ENCODE data around the gene LPCAT1.
"Not testable (repeated sequence)": the region's sequence is repeated elsewhere in the genome, so short reads cannot be mapped to it uniquely, and the experiment has no call there.

LPCAT1 gene

DNA sequence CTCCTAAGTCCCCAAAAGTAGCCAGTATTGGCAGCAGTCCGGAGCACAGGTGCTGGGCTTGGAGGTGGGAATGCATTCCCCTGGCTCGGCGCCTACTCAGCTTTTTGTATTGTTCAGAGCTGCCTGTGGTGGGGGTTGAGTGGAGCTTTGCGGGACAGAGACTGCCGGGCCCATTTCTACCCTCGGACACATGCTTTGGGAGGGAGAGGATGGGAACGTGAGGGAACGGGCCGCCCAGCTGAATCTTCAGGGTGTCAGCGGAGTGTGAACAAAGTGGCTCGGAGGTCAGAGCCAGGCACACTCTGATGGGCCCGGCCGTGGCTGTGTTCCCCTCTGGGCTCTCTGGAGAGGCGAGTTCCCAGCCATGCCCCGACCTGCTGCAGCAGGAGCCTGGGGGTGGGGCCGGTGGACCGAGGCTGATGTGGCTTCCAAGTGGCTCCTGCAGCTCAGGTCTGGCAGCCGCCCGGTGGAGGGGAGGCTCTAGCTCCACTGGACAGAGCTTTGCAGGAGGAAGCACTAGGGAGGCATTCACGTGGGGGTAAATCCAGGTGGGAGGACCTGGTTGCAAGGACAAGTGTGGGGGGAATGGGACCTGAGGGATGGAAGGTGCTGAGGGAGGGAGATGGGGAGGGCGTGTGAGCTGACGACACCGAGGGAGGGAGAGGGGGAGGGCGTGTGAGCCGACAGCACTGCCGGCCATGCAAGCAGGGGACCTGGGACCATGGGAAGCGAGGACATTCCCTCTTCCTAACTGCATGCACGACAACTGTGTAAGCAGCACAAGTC lies 47.4 kb downstream of the LPCAT1 start:
- DNase-seq, result no peak

DNA sequence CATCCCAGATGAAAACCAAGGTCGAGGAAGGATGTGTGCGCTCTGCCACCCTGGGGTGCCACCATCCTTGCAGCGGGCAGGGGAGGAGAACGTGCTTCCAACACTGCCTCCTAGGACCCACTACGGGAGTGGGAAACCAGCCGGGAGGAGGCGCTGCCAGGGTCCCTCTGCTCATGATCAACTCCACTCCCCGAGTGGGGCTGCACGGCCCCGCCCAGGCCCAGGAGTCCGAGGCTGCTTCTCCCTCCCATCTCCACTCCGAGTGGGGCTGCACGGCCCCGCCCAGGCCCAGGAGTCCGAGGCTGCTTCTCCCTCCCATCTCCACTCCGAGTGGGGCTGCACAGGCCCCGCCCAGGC lies 48.2 kb downstream of the LPCAT1 start:
- DNase-seq, result not testable (repeated sequence)

DNA sequence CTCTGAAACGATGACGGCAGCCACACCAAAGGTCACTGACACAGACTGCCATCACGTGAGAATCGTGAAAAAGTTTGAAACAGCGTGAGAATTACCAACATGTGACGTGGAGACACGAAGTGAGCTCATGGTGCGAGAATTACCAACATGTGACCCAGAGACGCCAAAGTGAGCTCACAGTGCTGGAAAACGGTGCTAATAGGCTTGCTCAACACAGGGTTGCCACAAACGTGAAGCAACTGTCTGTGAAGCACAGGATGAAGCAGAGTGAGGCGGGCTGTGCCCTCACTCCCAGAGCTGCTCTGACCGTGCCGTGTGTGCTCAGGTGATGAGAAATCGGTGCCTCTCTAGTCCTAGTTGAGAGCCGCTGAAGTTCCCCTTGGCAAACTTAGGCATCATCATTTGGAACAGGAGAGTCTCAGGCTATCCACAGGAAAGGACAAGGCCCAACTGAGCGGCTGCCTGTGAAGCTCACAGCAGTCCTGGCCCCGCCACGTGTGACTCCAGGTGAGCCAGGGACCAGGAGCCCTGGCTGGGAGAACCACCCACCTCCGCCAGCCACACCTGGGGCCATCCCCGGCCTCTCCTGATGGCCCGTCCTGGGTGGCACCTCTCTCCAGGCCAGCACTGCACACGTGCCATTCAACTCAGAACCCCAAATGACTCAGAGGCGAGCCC lies 48.8 kb downstream of the LPCAT1 start:
- no peak for DNase-seq

DNA sequence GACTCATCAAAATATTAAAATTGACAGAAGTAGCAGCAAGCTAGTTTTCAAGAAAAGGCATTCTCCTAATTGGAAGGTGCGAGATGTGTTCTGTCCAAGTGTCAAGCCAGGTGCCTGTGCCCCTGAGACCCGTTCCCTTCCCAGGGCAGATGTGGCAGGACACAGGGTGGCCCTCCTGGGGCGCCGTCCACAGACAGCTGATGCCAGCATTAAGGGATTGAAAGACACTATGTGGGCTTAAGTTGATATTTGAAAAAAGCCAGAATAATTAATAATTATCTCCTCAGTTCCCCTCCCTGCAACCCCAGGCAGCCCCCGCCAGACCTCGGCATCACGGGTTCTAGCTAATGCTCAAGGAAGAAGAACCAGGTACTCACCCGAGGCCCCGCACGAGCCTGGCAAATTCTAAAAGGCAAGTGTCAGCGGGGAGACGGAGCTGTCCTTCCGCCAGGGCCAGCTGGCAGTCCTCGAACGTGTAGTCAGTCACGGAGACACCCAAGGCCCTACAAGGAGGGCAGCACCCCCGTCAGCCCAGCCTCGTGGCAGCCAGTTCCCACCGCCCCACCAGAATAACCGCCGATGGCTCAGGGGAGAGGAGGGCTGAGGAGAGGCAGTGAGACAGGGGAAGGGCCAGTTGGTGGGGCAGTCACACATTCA lies 49.4 kb downstream of the LPCAT1 start:
- no peak for DNase-seq

DNA sequence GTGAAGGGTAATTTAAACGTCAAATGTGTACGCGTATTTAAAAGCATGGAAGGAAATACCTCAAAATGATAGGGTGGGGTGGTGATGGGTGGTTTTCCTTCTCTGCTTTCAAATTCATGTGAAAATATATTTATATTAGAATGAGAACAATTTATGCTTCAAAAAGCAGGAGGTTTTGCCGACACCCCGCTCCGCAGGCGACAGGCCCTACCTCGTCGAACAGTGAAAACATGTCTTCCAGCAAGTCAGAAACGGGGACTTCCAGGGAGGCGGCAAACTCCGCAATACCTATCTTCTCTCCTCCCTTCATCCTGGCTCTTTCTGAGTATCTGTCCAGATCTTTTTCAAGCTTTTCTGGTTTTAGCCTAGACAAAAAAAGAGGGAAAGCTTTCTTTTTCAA lies 50.0 kb downstream of the LPCAT1 start:
- DNase-seq, result no peak

DNA sequence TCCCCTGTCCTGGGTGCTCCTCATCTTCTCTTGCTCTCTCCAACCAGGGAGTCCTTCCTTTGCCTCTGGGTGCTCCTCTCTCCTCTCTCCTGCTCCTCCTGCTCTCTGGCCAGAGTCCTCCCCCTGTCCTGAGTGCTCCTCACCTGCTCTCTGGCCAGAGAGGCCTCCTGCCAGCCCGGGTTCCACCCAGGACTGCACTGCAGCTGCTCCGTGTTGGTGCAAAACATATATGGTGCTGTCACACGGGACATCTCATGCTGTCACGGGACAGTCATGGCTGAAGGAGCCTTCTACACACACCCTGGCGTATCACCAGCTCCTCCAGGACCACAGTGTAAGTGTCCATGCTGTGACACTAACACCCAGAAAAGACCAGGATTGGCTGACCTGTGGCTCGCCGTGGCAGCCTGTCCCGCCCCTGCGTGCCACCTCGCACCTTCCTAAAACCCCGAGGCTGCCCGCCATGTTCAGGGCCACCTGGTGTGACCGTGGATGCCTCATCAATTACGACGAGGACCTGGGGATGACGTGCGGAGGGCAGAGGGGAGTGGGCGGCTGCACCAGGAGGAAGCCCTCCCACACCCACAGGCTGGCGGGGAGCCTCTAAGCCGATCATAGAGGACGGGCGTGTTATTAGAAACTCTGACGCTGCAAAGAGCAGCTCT lies 50.7 kb downstream of the LPCAT1 start:
- no peak for DNase-seq

DNA sequence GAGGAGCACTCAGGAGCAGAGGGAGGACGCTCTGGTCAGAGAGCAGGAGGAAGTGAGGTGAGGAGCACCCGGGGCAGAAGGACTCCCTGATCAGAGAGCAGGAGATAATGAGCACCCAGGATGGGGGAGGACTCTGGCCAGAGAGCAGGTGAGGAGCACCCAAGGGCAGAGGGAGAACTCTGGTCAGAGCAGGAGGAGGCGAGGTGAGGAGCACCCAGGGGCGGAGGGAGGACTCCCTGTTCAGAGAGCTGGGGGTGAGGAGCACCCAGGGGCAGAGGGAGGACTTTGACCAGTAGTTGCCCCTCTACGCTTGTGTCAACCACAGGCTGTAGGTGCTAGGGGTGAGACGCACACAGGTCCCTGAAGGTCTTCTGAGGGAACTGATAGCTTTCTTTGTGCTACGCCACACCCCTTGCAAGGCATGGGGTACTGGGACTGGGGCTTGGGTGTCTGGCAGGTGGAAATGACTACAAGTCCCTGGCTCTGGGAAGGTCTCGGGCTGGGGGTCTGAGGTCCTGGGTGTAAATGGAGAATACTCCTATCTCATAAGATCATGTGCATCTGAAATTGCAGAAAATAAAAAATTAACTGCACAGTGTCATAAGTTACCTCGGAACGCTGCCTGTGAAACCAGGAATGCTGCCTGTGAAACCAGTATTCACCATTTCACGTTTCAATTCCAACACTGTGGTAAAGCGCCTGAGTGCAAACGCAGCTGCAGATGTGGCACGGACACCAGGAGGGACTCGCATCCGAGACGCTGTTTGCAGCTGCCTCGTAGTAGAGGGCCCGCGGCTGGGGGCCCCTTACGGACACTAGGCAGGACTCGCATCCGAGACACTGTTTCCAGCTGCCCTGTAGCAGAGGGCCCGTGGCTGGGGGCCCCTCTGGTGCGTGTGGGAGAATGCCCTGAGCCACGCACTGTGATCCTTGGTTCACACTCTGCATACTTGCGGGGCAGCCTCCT lies 51.5 kb downstream of the LPCAT1 start:
- DNase-seq, result no peak

DNA sequence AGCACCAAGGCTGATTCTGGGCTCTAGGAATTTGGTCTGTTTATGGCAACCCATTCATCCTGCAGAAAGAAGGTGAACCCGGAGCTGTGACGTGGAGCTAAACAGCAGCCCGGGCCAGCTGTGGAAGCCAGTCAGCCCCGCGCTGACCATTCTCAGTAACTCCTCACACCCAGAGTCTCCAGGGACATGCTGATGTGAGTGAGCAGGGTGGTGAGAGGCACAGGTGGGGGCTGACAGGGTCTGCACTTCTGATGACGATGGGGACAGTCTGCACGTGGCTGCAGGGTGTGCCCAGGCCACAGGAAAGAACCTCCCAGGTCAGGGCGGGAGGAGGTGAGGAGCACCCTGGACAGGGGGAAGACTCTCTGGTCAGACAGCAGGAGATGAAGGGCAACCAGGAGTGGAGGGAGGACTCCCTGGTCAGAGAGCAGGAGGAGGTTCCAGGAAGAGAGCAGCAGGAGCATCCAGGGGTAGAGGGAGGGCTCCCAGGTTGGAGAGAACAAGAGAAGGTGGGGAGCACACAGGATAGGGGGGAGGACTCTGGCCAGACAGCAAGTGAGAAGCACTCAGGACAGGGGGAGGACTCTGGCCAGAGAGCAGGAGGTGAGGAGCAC lies 52.4 kb downstream of the LPCAT1 start:
- no peak for DNase-seq

DNA sequence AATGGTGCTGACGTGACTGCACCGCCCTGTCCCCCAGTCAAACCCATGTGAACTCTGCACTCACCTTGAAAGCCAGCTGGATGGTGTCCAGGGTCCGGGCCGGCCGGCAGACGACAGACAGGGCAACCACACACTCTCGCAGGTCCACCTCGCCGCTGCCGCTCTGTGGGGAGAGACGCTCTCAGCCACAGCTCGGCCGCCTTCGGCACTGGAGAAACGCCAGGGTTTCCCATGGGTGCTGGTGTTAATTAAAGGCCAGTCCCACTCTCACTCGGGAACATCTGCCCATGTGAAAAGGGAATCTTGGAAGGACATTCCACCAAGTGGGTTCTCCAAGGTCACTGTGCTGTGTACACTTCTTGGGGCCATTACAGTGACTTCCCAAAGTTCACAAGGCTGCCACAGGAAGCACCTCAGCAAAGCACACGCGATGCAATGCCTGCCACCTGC lies 53.0 kb downstream of the LPCAT1 start:
- DNase-seq, result no peak

DNA sequence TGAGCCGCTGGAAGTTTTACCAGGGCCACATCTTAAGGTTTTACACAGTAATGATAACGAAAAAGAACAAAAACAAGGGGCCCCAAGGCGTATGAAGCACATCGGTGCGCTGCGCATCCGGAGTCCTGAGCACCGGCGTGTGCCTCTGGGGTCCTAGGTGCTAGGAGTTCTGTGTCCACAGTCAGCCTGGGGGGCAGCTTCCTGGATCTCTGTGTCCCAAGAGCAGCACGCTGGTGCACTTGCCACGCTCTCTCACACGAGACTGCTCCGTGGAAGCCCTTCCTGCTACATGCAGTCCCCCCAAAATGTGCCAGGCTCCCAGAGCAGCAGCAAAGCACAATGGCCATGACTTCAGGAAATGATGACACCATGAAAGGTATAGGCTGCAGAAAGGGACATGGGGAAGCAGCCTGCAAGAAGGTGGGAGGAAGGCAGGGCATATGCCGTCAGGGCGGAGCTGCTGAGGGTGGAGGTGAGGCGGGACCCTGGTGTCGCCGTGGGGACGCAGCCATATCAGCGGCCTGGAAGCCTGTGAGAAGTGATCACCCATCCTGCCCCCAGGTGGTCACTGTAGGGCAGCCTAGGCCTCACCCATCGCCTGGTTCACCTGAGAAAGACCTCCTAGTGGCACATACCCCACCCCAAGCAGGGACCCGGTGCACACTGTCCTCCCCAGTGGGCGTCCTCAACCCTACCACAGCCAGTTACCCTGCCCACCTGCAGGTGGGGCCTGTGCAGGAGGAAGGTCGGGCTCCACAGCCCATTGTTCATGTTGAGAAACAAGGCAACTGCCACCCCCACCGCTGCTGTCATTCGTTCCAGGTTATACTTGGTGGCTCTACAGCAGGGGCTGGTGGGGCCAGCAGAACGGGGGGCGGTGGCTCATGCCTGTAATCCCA lies 54.9 kb downstream of the LPCAT1 start:
- no peak for DNase-seq

DNA sequence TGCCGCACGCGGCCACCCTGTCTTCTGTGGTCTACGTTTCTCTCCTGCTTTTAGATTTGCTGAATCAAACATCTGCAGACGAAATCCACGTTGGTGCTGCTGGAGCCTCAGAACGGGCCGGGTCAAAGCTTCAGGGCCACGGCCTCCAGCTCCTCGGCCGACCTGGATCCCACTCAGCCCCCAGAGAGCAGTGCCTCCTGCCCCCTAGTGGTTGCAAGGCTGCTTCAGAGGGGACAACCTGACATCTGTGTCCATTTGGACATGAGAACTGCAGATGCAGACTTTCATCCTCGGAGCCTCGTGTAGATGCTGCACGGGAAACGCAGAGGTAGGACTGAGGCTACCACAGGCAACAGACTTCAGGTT lies 55.5 kb downstream of the LPCAT1 start:
- DNase-seq, result no peak

DNA sequence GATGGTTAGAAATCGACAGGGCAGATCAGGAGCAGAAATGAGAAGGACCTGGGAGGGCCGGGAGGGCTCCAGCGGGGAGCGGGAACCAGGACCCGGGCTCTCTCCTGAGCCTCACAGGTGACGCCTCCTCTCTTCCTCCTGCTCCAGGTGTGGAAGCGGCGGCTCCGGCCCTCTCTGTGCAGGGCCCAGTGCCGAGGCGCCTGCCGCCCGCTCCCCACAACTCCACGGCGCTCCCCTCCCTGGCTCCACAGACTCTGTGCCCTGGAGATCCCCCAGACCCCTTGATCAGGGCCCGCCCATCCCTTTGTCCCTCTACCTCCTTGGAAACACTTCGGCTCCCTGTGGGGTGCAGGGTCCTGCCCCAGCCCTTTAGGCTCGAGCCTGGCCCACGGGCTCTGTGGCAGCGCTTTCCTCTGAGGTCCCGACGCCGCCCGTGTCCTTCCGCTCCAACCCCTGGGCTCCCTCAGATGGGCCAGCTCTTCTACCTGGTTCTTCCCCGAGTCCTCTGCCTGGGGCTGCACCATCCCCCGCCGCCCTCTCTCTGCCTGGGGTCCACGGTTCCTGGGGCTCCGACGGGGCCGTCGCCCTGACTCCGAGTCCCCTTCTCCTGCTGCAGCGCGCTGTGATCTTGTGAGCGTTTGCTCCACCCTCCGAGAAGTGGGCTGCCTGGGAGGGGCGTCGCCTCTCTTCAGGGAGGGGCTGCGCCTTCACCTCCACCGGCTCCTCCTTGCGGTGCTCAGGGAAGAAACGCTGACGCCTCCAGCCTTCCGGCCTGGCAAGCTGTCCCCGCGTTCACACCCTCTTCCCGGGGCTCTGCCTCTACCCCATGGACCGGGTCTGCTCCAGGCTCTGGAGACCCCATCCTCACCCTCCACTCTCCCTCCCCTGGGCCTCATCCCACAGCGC lies 56.2 kb downstream of the LPCAT1 start:
- no peak for DNase-seq

DNA sequence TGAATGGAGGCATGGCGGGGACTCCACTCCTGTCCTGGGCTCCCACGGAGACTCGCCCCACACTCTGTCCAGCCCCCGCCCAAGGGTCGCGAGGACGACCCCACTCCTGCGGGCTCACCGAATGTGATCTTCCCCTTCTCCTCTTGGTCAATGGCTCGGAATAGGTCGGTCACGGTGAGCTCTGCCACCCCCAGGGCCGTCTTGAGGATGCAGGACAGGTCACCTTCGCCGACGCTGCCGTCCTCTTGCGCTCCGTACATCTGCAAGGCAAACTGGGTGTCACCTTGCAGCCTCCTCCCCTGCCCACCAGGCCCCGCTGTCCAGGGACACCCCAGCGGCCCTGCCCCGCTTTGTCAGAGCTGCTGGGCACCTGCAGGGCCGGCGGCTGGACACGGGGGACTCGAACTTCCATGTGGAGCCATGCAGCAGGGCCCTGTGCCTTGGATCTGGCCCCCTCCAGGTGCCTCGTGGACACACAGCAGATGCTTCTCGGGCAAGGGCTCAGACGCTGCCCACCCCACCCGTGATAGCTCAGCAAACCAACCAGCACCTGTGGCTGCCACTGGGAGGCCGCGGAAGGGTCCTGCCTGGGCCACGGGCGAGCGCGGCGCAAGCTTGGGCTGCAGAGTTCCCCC lies 57.0 kb downstream of the LPCAT1 start:
- no peak for DNase-seq

DNA sequence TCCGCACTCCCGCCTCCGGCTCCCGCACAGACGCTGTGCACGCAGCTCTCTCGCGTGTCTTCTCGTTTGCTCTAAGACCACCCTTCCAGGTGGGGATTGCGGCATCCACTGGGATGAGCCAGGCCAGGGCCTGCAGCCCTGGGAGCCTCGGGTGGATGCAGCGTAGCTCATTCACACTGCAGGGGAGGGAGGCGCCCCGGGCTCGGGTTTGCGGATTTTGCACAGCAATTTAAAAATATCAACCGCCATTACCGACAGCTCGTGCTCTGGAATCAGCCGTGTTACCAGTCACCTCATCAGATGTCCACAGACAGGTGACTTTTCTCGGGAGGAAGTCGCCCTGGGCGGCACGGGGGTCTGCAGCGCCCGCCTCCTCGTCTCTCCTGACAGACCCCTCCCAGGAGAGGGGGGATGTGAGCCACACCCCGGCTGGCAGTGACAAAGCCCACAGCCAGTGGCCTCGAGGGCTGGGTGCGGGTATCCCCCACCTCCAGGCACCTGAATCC lies 57.7 kb downstream of the LPCAT1 start:
- DNase-seq, result no peak

DNA sequence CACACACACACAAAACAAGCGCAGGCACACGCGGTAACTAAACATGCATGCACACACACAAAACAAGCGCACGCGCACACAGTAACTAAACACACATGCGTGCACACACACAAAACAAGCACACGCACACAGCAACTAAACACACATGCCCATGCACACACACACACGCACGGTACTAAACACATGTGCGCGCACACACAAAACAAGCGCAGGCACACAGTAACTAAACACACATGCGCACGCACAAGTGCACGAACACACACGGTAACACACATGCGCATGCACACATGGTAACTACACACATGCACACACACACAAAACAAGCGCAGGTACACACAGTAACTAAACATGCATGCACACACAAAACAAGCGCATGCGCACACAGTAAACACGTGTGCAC lies 58.6 kb downstream of the LPCAT1 start:
- no peak for DNase-seq

DNA sequence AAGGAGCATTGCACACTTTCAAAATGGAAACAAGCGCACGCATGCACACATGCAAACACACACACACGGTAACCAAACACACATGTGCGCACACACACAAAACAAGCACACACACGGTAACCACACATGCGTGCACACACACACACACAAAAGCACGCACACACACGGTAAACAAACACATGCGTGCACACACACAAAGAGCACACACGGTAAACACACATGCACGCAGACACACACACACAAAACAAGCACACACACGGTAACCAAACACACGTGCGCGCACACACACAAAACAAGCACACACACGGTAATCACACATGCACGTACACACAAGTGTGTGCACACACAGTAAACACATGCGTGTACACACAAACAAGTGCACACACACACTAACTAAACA lies 59.2 kb downstream of the LPCAT1 start:
- DNase-seq, result no peak

DNA sequence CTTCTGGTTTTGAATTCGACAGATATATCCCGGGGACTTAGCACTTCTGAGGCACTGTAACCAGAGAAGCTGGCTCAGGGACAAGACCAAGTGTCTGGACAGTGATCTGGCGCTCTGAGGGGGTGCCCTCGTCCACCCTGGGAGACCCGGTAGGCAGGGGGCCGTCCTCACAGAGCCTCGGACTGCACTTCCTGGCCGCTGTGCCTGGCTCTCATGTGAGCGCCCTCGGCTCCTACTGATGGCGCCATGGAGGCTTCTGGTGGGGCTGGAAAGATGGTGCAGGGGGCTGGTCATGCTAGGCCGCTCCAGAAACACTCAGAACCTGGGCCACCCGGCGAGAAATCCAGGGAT lies 59.7 kb downstream of the LPCAT1 start:
- no peak for DNase-seq

DNA sequence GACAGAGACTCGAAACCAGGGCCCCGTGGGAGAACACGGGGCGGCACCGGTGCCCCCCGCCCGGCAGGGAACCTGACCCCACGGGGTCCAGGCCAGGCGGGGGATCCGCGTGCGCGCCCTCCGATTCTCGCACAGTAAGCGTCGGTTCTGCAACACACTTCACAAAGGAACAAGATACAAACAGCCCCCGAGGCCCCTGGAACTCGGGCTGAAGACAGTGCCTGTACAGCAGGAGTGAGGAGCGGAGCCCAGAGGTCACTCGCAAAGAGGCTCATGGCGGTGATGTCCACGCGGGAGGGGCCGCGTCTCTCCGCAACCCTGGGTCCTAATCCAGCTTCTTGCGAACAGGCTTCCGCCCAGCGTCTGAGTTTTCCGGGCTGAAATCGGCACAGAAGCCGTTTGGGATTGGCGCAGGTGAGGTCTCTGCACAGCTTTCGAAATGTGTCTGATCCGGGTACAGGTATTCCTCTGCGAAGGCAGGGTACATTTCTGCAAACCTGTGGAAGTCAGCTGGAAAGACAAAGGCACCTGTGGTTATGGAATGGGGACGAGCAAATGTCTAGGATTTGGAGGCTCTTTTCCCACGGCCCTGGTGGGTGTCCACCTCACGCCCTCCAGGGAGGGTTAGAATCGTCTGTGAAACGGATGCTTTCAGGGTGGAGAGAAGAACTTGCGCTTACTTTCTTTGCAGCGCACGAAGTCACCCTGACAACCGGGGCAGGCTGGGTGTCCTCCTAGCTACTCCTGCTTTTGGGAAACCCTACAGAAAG lies 60.2 kb downstream of the LPCAT1 start:
- DNase-seq, result no peak

Measured in NCI-H2171 treated with DMSO at 0.1 percent for 48 hours (cell line).